Lung (tissue), 12 donors: ENCODE results near the gene CLDN25. TPM values are rescaled to one million over a fixed set of nuclear protein-coding genes. Genes with fewer than 3 reads are reported as not detected.

Experiments
- ATAC-seq: fragments of 200-7000 bp; cut with Tn5 transposase; one replicate; pipeline ENCODE4 v1.9.1; 2020; ENCODE audit warnings: moderate number of reproducible peaks; ENCODE audit not compliant: insufficient read depth, low FRiP score
- DNase-seq, 3 donors: peaks; one replicate each; pipeline ENCODE4 v3.0.0-alpha.2; 2013 to 2017
- H3K27ac ChIP-seq, 2 donors: one replicate each; pipeline ENCODE4 v1.5.1; 2013; ENCODE audit warnings: mild to moderate bottlenecking in 2 of 2, moderate library complexity in 2 of 2, control low read depth in 1 of 2, inconsistent platforms in 1 of 2, low read depth in 1 of 2, low read length in 1 of 2
- H3K27me3 ChIP-seq, 3 donors: one replicate each; pipeline ENCODE4 v1.5.1; 2013; ENCODE audit warnings: low read length in 2 of 3; ENCODE audit not compliant: control insufficient read depth in 3 of 3, insufficient read depth in 3 of 3
- H3K36me3 ChIP-seq, 4 donors: one replicate each; pipeline ENCODE4 v1.5.1; 2013; ENCODE audit warnings: low read length in 4 of 4, mild to moderate bottlenecking in 1 of 4, moderate library complexity in 1 of 4; ENCODE audit not compliant: control insufficient read depth in 4 of 4, insufficient read depth in 4 of 4
- H3K4me1 ChIP-seq, 5 donors: one replicate each; pipeline ENCODE4 v1.5.1; 2013; ENCODE audit warnings: low read length in 5 of 5, mild to moderate bottlenecking in 2 of 5, moderate library complexity in 1 of 5; ENCODE audit not compliant: control insufficient read depth in 5 of 5, insufficient read depth in 5 of 5
- H3K4me3 ChIP-seq: one replicate; pipeline ENCODE4 v1.5.1; 2013; ENCODE audit warnings: mild to moderate bottlenecking, control low read depth, moderate library complexity
- H3K9ac ChIP-seq, 2 donors: one replicate each; pipeline ENCODE4 v1.5.1; 2013; ENCODE audit warnings: low read length in 2 of 2, control low read depth in 1 of 2; ENCODE audit not compliant: insufficient read depth in 1 of 2
- H3K9me3 ChIP-seq, 4 donors: one replicate each; pipeline ENCODE4 v1.5.1; 2013; ENCODE audit warnings: low read length in 3 of 4, mild to moderate bottlenecking in 1 of 4, moderate library complexity in 1 of 4; ENCODE audit not compliant: control insufficient read depth in 4 of 4, insufficient read depth in 3 of 4
- WGBS, 2 donors: extraction: QIAGEN DNeasy Blood & Tissue Kit; methylation state at CpG; one replicate each; pipeline ENCODE4 v1.1.7; 2013; 5-methylcytosine and 5-hydroxymethylcytosine counted together
- polyA plus RNA-seq, 2 donors: library from polyadenylated mRNA; stranded (reverse); fragments of 200-250 nt; gene quantifications; one replicate each; pipeline ENCODE4 v1.2.1, GENCODE V29; 2013
- total RNA-seq, 2 donors: library from RNA; depleted of rRNA in 1 of 2; stranded (reverse); fragments of >200 nt in 1 of 2; gene quantifications; one replicate each; pipeline ENCODE4 v1.2.1, GENCODE V29; 2014 to 2021
- TF ChIP-seq, protein P1 (sequence below): IDR thresholded peaks from 2 replicates; pipeline ENCODE4 v1.5.1; 2012; ENCODE audit warnings: mild to moderate bottlenecking; ENCODE audit errors: control extremely low read depth, extremely low read depth
- donor health status: control.
- donor health status: control.
- donor health status: Bipolar disorder and iron deficiency.
- donor health status: healthy.
- donor health status: DM: yes; HTN: yes; CAD: no.

The CLDN25 gene
- total and polyA plus RNA-seq, 4 donors = not detected

DNA sequence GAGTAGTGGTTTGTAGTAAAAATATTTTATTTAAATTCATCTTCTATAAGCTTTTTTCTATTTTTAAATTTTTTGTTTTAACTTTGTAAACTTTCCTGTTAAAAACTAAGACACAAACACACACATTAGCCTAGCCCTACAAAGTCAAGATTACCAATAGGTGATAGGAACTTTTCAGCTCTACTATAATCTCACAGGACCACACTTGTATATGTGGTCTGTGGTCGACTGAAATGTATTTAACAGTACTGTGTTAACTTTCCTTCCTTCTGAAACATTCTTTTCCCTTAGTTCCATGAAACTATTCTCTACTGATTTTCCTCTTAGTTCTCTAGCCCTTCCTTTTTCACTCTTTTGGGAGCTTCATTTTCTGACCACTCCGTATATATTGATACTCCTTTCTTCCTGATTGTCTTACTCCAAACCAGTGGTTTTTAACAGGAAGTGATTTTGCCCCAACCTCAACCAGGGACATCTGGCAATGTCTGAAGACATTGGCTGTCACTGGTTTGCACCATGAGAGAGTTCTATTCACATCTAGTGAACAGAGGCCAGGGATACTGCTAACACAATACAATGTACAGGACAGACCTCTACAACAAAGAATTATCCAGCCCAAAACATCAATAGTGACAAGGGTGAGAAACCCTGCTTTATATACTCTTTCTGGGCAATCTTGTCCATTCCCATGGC lies 14.9 kb upstream of the CLDN25 start:
- peaks cover 10 to 23% (median 19%) of the 10 kb centered on the region in 4 donors for H3K36me3 ChIP-seq
- no peak for DNase-seq
- H3K27me3 ChIP-seq = no peaks in the 10 kb centered on the region
- TF ChIP-seq, protein P1, sequence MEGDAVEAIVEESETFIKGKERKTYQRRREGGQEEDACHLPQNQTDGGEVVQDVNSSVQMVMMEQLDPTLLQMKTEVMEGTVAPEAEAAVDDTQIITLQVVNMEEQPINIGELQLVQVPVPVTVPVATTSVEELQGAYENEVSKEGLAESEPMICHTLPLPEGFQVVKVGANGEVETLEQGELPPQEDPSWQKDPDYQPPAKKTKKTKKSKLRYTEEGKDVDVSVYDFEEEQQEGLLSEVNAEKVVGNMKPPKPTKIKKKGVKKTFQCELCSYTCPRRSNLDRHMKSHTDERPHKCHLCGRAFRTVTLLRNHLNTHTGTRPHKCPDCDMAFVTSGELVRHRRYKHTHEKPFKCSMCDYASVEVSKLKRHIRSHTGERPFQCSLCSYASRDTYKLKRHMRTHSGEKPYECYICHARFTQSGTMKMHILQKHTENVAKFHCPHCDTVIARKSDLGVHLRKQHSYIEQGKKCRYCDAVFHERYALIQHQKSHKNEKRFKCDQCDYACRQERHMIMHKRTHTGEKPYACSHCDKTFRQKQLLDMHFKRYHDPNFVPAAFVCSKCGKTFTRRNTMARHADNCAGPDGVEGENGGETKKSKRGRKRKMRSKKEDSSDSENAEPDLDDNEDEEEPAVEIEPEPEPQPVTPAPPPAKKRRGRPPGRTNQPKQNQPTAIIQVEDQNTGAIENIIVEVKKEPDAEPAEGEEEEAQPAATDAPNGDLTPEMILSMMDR = no peak
- no peak overlapping the region for H3K4me3 ChIP-seq
- no peak overlapping the region for H3K9ac ChIP-seq
- no peak overlapping the region for H3K27ac ChIP-seq
- 75 to 85% methylated on average over 2 of the region's 2 CpGs for WGBS, 2 donors
- ATAC-seq = no peak
- no peaks in the 10 kb centered on the region for H3K4me1 ChIP-seq
- H3K9me3 ChIP-seq = peaks cover 0 to 3% (median 0%) of the 10 kb centered on the region in 4 donors

DNA sequence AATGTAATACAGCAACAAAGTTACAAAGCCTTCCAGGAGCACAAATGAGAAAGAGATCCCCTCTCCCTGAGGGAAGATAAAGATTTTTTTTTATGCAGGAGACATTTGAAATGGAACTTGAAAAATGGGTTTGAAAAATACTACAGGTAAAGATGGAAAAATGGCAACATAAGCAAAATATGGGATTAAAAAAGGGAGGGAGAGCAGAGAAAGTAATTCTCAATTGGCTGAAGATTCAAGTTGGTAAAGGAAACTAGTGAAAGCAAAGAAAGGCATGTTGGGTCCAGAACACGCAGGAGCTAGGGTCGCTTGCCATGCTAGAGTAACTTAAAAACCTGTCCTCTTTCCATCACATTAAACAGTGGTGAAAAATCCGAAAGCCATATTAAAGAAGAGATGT lies 7.6 kb upstream of the CLDN25 start:
- Histone ChIP-seq H3K27me3 (peaks cover 0 to 8% (median 0%) of the 10 kb centered on the region in 3 donors), H3K27ac (no peak overlapping the region), H3K36me3 (peaks cover 4 to 12% (median 9%) of the 10 kb centered on the region in 4 donors), H3K9me3 (no peaks in the 10 kb centered on the region), H3K9ac (peak overlapping the region; percentile 18 to 34), H3K4me3 (no peak overlapping the region), H3K4me1 (peaks cover 0 to 7% (median 4%) of the 10 kb centered on the region in 5 donors)
- ATAC-seq (no peak), DNase-seq (no peak)
- TF ChIP-seq, protein P1 = no peak
- 76 to 95% methylated on average over 3 of the region's 3 CpGs for whole genome bisulfite sequencing, 2 donors

DNA sequence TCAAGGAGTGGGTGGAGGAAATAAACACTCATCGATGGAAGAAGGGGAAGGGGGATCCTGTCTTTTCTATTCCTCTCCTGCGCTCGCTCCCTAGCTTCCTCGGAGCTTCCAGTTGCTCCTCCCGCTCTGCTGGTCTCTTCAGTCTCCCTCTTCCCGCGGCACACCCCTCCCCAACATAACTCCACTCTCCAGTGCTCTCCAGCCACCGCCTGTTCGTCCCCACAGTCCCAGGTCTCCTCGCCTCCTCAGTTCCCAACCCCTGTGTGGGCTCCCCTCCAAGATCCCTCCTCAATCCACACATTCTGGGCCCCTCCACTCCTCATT lies 6.5 kb upstream of the CLDN25 start:
- TF ChIP-seq, protein P1 = no peak
- Histone ChIP-seq H3K9me3 (no peaks in the 10 kb centered on the region), H3K27me3 (peaks cover 0 to 8% (median 0%) of the 10 kb centered on the region in 3 donors), H3K27ac (peak overlapping the region; percentile 67 to 85), H3K9ac (peak overlapping the region; percentile 87 to 94), H3K4me1 (peaks cover 0 to 7% (median 4%) of the 10 kb centered on the region in 5 donors), H3K36me3 (peaks cover 4 to 10% (median 7%) of the 10 kb centered on the region in 4 donors), H3K4me3 (peak overlapping the region; percentile 65)
- WGBS, 2 donors = 0 to 1% methylated on average over 10 of the region's 10 CpGs
- peak in 2 of 3 donors; percentile 32 to 49 for DNase-seq
- peak; percentile 30 for ATAC-seq
